HepG2 (cell line): ENCODE results near the gene CSE1L. TPM values are rescaled to one million over a fixed set of nuclear protein-coding genes. Genes with fewer than 3 reads are reported as not detected.

Experiments used
- ATAC-seq: fragments of 200-7000 bp; cut with Tn5 transposase; 3 replicates; pipeline ENCODE4 v1.9.1; 2020; ENCODE audit warnings: mild to moderate bottlenecking, moderate library complexity
- BruUV-seq: library from RNA; stranded (reverse); fragments of 400-500 nt; replicated peaks from 2 replicates; lab custom pipeline; 2021; lab: Mats Ljungman, UMichigan
- CTCF ChIA-PET: fragments of 300-600 bp; formaldehyde crosslinking; extraction: SDS; loops from one replicate; lab custom pipeline; 2021; ENCODE audit warnings: low total read pairs, inconsistent platforms, low intra/inter-chr PET ratio; lab: Yijun Ruan, JAX
- POLR2A ChIA-PET: fragments of 350-600 bp; sonication (Branson Sonifier 250); formaldehyde crosslinking; loops from one replicate; lab custom pipeline; 2020; ENCODE audit warnings: antibody characterized with exemption, inconsistent platforms; lab: Yijun Ruan, JAX
- DNase-seq: peaks from one replicate; pipeline ENCODE4 v3.0.0-alpha.2; 2015; ENCODE audit warnings: low spot score
- FAIRE-seq: peaks from 3 replicates; lab custom pipeline; 2011; peaks lifted over from hg19 to GRCh38; lab: Jason Lieb, UNC
- H2AFZ ChIP-seq: one replicate; pipeline ENCODE4 v1.6.1; 2011; ENCODE audit warnings: low read length, inconsistent platforms
- H3K27ac ChIP-seq: fragments of 300-600 bp; 3 replicates; pipeline ENCODE4 v1.8.0; 2011; ENCODE audit warnings: mixed run types, mild to moderate bottlenecking, mixed read lengths, low read length, inconsistent platforms; ENCODE audit not compliant: insufficient read depth; ENCODE audit errors: extremely low read length
- H3K27me3 ChIP-seq, 2 experiments: fragments of 200-600 bp in 1 of 2; 2 replicates in 1 of 2; 3 replicates in 1 of 2; pipeline versions ENCODE4 v1.6.0 to v1.8.0; 2011; ENCODE audit warnings: low read length in 2 of 2, mild to moderate bottlenecking in 2 of 2, moderate library complexity in 2 of 2, inconsistent platforms in 1 of 2; ENCODE audit not compliant: insufficient read depth in 2 of 2, control insufficient read depth in 1 of 2
- H3K36me3 ChIP-seq, 2 experiments: fragments of 200-600 bp in 1 of 2; replicated peaks in 1 of 2; 2 replicates in 1 of 2; 3 replicates in 1 of 2; pipeline versions ENCODE4 v1.5.1 to v1.8.0; 2011; ENCODE audit warnings: low read length in 2 of 2, inconsistent platforms in 1 of 2; ENCODE audit not compliant: insufficient read depth in 2 of 2, control insufficient read depth in 1 of 2
- H3K4me1 ChIP-seq: 2 replicates; pipeline ENCODE4 v1.5.1; 2012; ENCODE audit warnings: low read length, inconsistent platforms; ENCODE audit not compliant: insufficient read depth
- H3K4me2 ChIP-seq: 2 replicates; pipeline ENCODE4 v1.6.0; 2011; ENCODE audit warnings: low read depth, low read length, inconsistent platforms
- H3K4me3 ChIP-seq, 3 experiments: fragments of 200-600 bp in 1 of 3; sonication (generic), shearing (Covaris generic) in 1 of 3; replicated peaks in 1 of 3; 2 replicates each; pipeline ENCODE4 v1.5.1; 2011 to 2016; ENCODE audit warnings: low read length in 3 of 3, inconsistent platforms in 2 of 3, low read depth in 2 of 3, mild to moderate bottlenecking in 2 of 3, control low read depth in 1 of 3, mixed read lengths in 1 of 3; ENCODE audit not compliant: insufficient read depth in 1 of 3
- H3K79me2 ChIP-seq: one replicate; pipeline ENCODE4 v1.6.1; 2011; ENCODE audit warnings: low read length, inconsistent platforms; ENCODE audit not compliant: insufficient read depth
- H3K9ac ChIP-seq: 2 replicates; pipeline ENCODE4 v1.6.0; 2011; ENCODE audit warnings: mild to moderate bottlenecking, low read depth, low read length, inconsistent platforms; ENCODE audit not compliant: insufficient read depth
- H3K9me3 ChIP-seq: 2 replicates; pipeline ENCODE4 v1.5.1; 2012; ENCODE audit warnings: mild to moderate bottlenecking, low read length
- H4K20me1 ChIP-seq: 2 replicates; pipeline ENCODE4 v1.6.0; 2011; ENCODE audit warnings: inconsistent platforms, mild to moderate bottlenecking, low read length, moderate library complexity; ENCODE audit not compliant: insufficient read depth
- ARID2 ChIP-seq: sonication (generic); formaldehyde crosslinking; IDR thresholded peaks from 2 replicates; pipeline ENCODE4 v1.8.1; 2022; ENCODE audit warnings: mild to moderate bottlenecking, missing genetic modification reagents, borderline replicate concordance
- GFI1 ChIP-seq: sonication (generic); formaldehyde crosslinking; IDR thresholded peaks from 2 replicates; pipeline ENCODE4 v1.5.0; 2020; ENCODE audit warnings: missing genetic modification reagents, mild to moderate bottlenecking, borderline replicate concordance
- GPN1 ChIP-seq: sonication (generic); formaldehyde crosslinking; IDR thresholded peaks from 2 replicates; pipeline ENCODE4 v1.5.1; 2020; ENCODE audit warnings: missing genetic modification reagents, borderline replicate concordance
- JUNB ChIP-seq: sonication (generic); formaldehyde crosslinking; IDR thresholded peaks from 2 replicates; pipeline ENCODE4 v1.8.0; 2022; ENCODE audit warnings: missing genetic modification reagents, mild to moderate bottlenecking, borderline replicate concordance
- KLF15 ChIP-seq: sonication (generic); formaldehyde crosslinking; IDR thresholded peaks from 2 replicates; pipeline ENCODE4 v1.8.1; 2023; ENCODE audit warnings: borderline replicate concordance, mild to moderate bottlenecking, inconsistent platforms, missing genetic modification reagents, mixed read lengths
- KMT2A ChIP-seq: sonication (generic); formaldehyde crosslinking; IDR thresholded peaks from 2 replicates; pipeline ENCODE4 v1.4.0; 2020; ENCODE audit warnings: missing genetic modification reagents
- NFYB ChIP-seq: sonication (generic); formaldehyde crosslinking; IDR thresholded peaks from 2 replicates; pipeline ENCODE4 v1.4.0; 2020; ENCODE audit warnings: missing genetic modification reagents
- POLR2A ChIP-seq, 2 experiments: IDR thresholded peaks; 2 replicates each; pipeline ENCODE4 v1.6.1; 2011; ENCODE audit warnings: low read depth in 2 of 2, low read length in 2 of 2, mild to moderate bottlenecking in 1 of 2, moderate library complexity in 1 of 2; ENCODE audit not compliant: insufficient read depth in 1 of 2
- PPARG ChIP-seq: conservative IDR thresholded peaks from 2 replicates; pipeline ENCODE4 v1.6.1; 2016; ENCODE audit warnings: missing biosample characterization, missing genetic modification reagents
- RBFOX2 ChIP-seq: fragments of 200-400 bp; formaldehyde crosslinking; IDR thresholded peaks from 2 replicates; pipeline ENCODE4 v1.6.1; 2017; ENCODE audit warnings: low read depth, mild to moderate bottlenecking, low read length
- SP4 ChIP-seq: sonication (generic); formaldehyde crosslinking; IDR thresholded peaks from 2 replicates; pipeline ENCODE4 v1.8.1; 2023; ENCODE audit warnings: mild to moderate bottlenecking, missing genetic modification reagents
- TAF1 ChIP-seq: sonication (generic); formaldehyde crosslinking; IDR thresholded peaks from 2 replicates; pipeline ENCODE4 v1.4.0; 2020; ENCODE audit warnings: missing genetic modification reagents
- ZBTB42 ChIP-seq: sonication (generic); formaldehyde crosslinking; IDR thresholded peaks from 2 replicates; pipeline ENCODE4 v1.5.0; 2020; ENCODE audit warnings: mild to moderate bottlenecking, missing genetic modification reagents
- ZNF350 ChIP-seq: sonication (generic); formaldehyde crosslinking; IDR thresholded peaks from 2 replicates; pipeline ENCODE4 v1.4.0; 2020; ENCODE audit warnings: mild to moderate bottlenecking, low read depth, missing genetic modification reagents, borderline replicate concordance
- ZNF546 ChIP-seq: sonication (generic); formaldehyde crosslinking; conservative IDR thresholded peaks from 2 replicates; pipeline ENCODE4 v1.8.1; 2023; ENCODE audit warnings: mild to moderate bottlenecking, missing genetic modification reagents
- WGBS: methylation state at CpG from one replicate; pipeline ENCODE4 v1.1.6; 2017; ENCODE audit warnings: low lambda C conversion rate; 5-methylcytosine and 5-hydroxymethylcytosine counted together
- in situ Hi-C: cut with HindIII; loops from 2 replicates; pipeline ENCODE4 v1.10.0; 2017; ENCODE audit warnings: low pct_unique_long_range_greater_than_20kb; ENCODE audit not compliant: extremely low pct_ligation_motif_present
- intact Hi-C: fragments of 100-400 bp; cut with micrococcal nuclease; formaldehyde crosslinking; loops from one replicate; pipeline ENCODE4 v1.10.0; 2022; ENCODE audit not compliant: unreplicated experiment
- polyA plus RNA-seq, 8 experiments: library from polyadenylated mRNA; depleted of rRNA in 3 of 8; stranded (reverse) in 7 of 8; unstranded in 1 of 8; fragments of >200 nt; fragmentation: Illumina TruSeq in 4 of 8; extraction: Trizol in 4 of 8; gene quantifications; 2 replicates each; pipeline versions ENCODE4 v1.2.1 to v1.2.3, GENCODE V29; 2011 to 2016; ENCODE audit warnings: low read depth in 4 of 8, missing spikeins in 1 of 8, mixed read lengths in 1 of 8; ENCODE audit not compliant: insufficient read depth in 1 of 8
- total RNA-seq, 5 experiments: library from RNA; depleted of rRNA; stranded (reverse); fragments of >200 nt; fragmentation: Illumina TruSeq; extraction: Trizol; gene quantifications; 2 replicates each; pipeline ENCODE4 v1.2.3, GENCODE V29; 2016; ENCODE audit warnings: low read depth in 1 of 5
- TF ChIP-seq, protein P1 (sequence below): sonication (generic); formaldehyde crosslinking; IDR thresholded peaks from 2 replicates; pipeline ENCODE4 v1.4.0; 2020; ENCODE audit warnings: missing genetic modification reagents
- TF ChIP-seq, protein P2 (sequence below): sonication (generic); formaldehyde crosslinking; IDR thresholded peaks from 2 replicates; pipeline ENCODE4 v1.4.0; 2020; ENCODE audit warnings: missing genetic modification reagents, borderline replicate concordance
- TF ChIP-seq, protein P3 (sequence below): sonication (generic); formaldehyde crosslinking; IDR thresholded peaks from 2 replicates; pipeline ENCODE4 v1.5.0; 2020; ENCODE audit warnings: mild to moderate bottlenecking, low read depth, missing genetic modification reagents, borderline replicate concordance

Gene CSE1L
- total and polyA plus RNA-seq, 2 of the 13 experiments (the other 11 are each of a cell fraction or from before 2014, with no cell fraction given) = 56.9 to 258 TPM

DNA sequence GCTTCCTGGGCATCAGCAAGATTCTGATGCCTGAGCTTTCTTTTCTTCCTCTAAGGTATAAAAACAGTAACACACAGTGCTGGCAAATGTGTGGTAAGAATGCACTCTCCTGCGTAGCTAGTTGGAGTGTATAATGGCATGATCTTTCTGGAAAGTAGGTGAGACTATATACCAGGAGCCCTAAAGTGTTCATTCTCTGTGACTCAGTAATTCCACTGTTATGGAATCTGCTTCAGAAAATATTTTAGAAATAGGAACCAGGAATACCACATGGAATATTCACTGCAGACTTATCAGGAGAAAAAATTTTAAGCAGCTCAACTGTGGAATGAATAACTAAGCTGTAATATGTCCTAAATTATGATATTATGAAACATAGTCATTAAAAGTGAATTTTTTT is 16.9 kb upstream of the CSE1L start:
- H3K79me2 ChIP-seq = no peaks in the 10 kb centered on the region
- TF ChIP-seq ZBTB42 (CRISPR knock-in tag) = no peak
- TF ChIP-seq KLF15 (CRISPR knock-in tag) = no peak
- TF ChIP-seq, protein P1, sequence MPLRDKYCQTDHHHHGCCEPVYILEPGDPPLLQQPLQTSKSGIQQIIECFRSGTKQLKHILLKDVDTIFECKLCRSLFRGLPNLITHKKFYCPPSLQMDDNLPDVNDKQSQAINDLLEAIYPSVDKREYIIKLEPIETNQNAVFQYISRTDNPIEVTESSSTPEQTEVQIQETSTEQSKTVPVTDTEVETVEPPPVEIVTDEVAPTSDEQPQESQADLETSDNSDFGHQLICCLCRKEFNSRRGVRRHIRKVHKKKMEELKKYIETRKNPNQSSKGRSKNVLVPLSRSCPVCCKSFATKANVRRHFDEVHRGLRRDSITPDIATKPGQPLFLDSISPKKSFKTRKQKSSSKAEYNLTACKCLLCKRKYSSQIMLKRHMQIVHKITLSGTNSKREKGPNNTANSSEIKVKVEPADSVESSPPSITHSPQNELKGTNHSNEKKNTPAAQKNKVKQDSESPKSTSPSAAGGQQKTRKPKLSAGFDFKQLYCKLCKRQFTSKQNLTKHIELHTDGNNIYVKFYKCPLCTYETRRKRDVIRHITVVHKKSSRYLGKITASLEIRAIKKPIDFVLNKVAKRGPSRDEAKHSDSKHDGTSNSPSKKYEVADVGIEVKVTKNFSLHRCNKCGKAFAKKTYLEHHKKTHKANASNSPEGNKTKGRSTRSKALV (CRISPR knock-in tag) = no peak
- TF ChIP-seq, protein P2, sequence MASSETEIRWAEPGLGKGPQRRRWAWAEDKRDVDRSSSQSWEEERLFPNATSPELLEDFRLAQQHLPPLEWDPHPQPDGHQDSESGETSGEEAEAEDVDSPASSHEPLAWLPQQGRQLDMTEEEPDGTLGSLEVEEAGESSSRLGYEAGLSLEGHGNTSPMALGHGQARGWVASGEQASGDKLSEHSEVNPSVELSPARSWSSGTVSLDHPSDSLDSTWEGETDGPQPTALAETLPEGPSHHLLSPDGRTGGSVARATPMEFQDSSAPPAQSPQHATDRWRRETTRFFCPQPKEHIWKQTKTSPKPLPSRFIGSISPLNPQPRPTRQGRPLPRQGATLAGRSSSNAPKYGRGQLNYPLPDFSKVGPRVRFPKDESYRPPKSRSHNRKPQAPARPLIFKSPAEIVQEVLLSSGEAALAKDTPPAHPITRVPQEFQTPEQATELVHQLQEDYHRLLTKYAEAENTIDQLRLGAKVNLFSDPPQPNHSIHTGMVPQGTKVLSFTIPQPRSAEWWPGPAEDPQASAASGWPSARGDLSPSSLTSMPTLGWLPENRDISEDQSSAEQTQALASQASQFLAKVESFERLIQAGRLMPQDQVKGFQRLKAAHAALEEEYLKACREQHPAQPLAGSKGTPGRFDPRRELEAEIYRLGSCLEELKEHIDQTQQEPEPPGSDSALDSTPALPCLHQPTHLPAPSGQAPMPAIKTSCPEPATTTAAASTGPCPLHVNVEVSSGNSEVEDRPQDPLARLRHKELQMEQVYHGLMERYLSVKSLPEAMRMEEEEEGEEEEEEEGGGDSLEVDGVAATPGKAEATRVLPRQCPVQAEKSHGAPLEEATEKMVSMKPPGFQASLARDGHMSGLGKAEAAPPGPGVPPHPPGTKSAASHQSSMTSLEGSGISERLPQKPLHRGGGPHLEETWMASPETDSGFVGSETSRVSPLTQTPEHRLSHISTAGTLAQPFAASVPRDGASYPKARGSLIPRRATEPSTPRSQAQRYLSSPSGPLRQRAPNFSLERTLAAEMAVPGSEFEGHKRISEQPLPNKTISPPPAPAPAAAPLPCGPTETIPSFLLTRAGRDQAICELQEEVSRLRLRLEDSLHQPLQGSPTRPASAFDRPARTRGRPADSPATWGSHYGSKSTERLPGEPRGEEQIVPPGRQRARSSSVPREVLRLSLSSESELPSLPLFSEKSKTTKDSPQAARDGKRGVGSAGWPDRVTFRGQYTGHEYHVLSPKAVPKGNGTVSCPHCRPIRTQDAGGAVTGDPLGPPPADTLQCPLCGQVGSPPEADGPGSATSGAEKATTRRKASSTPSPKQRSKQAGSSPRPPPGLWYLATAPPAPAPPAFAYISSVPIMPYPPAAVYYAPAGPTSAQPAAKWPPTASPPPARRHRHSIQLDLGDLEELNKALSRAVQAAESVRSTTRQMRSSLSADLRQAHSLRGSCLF (CRISPR knock-in tag) = no peak
- TF ChIP-seq NFYB = no peak
- no peak for TF ChIP-seq RBFOX2
- TF ChIP-seq KMT2A (CRISPR knock-in tag) = no peak
- no peak for TF ChIP-seq GPN1 (CRISPR knock-in tag)
- no peak for TF ChIP-seq TAF1
- no peak for TF ChIP-seq PPARG (CRISPR knock-in tag)
- no peak for TF ChIP-seq ZNF350 (CRISPR knock-in tag)
- no peak for TF ChIP-seq POLR2A (IDR thresholded peaks at IDR 0.05; ENCODE audit: insufficient read depth in 1 of 2, low read depth in 2 of 2, low read length in 2 of 2)
- TF ChIP-seq, protein P3, sequence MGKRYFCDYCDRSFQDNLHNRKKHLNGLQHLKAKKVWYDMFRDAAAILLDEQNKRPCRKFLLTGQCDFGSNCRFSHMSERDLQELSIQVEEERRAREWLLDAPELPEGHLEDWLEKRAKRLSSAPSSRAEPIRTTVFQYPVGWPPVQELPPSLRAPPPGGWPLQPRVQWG = no peak
- TF ChIP-seq ZNF546 (CRISPR knock-in tag) = no peak
- no peak for TF ChIP-seq GFI1
- no peak for TF ChIP-seq ARID2 (CRISPR knock-in tag)
- TF ChIP-seq JUNB (CRISPR knock-in tag) = no peak
- TF ChIP-seq SP4 = no peak
- ChIA-PET POLR2A (interaction anchor here (0.5 to 1.3 kb wide), 2 partner anchors 17 to 190 kb away, joined by 4 to 7 read pairs; partner anchors contain the start of genes CSE1L and DDX27), CTCF (no interaction called here)
- ATAC-seq (no peak), FAIRE-seq (no peak), DNase-seq (no peak)
- BruUV-seq = no TSS peak
- in situ Hi-C loops (no loop called here), intact Hi-C loops (loop anchor here (2.0 kb wide), 1 partner anchor 24 kb away; no protein-coding TSS in a partner anchor)
- H3K9ac ChIP-seq = no peak overlapping the region
- no peak overlapping the region for H3K27ac ChIP-seq
- no peaks in the 10 kb centered on the region for H4K20me1 ChIP-seq
- H3K27me3 ChIP-seq = no peaks in the 10 kb centered on the region
- peaks cover 52 to 78% of the 10 kb centered on the region in 2 experiments for H3K36me3 ChIP-seq
- H3K9me3 ChIP-seq = no peaks in the 10 kb centered on the region
- no peak overlapping the region for H3K4me3 ChIP-seq
- no peak overlapping the region for H3K4me2 ChIP-seq
- no peaks in the 10 kb centered on the region for H3K4me1 ChIP-seq
- WGBS = 100% methylated on average over 1 of the region's 1 CpG
- no peak overlapping the region for H2AFZ ChIP-seq
